D721Med (cell line): ENCODE data around the gene TMA16.

Experiments used
- DNase-seq: peaks from one replicate; pipeline ENCODE4 v3.0.0; 2011; ENCODE audit warnings: low spot score; ENCODE audit not compliant: insufficient read length
- FAIRE-seq: peaks from 2 replicates; lab custom pipeline; 2011; peaks lifted over from hg19 to GRCh38; lab: Jason Lieb, UNC
- CTCF ChIP-seq: IDR thresholded peaks from 2 replicates; pipeline ENCODE4 v1.5.1; 2012; ENCODE audit warnings: mild to moderate bottlenecking, control low read depth; ENCODE audit not compliant: insufficient read depth; ENCODE audit errors: missing control alignments

The TMA16 gene

DNA sequence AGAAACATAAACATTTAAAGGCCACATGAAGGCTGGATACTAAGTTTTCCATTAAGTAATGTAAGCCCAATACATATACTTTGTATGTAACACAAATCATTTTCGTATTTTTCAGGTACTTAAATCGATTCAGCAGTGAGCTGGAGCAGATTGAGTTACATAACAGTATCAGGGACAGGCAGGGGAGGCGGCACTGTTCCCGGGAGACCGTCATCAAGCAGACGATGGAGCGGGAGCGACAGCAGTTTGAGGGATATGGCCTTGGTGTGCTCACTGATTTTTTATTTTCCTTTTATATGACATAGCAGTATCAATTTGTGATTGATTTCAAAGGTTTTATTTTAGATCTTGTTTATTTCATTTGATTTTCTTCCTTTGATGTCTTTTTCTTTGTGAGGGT is 20.7 kb downstream of the TMA16 start:
- FAIRE-seq (no peak), DNase-seq (no peak)
- no peak for TF ChIP-seq CTCF

- TF ChIP-seq CTCF: no peak
- peak; percentile 75 for FAIRE-seq
- DNase-seq: no peak
Observed at GRCh38 chr4:163523791-163524365, 29.4 kb downstream of the TMA16 start.

DNA sequence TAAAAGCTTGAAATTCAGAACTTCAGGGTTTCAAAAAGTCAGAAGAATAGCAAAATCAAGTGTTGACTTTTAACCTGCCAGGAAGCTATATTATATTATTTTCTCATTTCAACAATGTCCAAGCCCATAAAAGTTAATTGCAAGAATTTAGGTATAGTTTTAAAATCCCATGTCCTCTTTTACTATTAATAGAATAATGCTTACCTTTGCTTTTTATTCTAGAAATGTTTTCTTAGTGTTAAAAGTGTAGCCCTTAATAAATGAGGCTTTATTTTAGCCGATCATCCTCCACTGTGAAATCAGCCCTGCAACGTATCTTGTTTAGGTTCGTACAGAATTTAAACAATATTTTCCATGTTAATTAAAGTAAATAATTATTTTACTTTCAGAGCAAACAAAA is 31.5 kb downstream of the TMA16 start:
- DNase-seq: no peak
- no peak for TF ChIP-seq CTCF
- peak; percentile 32 for FAIRE-seq

DNA sequence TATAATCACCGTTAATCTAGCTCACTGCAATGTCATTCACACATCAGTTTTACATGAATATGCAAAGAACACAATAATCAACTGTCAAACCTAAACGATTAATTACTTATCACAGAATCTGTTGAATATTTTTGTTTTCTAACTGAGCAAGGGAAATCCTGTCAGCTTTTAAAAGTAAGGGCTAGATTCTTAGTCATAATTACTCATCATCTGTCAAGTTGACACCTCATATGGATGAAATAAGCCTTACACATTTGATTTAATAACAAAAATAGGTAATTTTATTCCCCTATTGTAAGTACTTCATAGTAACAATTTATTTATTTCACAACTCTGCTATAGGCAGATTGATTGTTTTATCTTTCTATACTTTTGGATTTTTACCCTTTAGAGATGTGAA is 32.7 kb downstream of the TMA16 start:
- no peak for TF ChIP-seq CTCF
- DNase-seq (no peak), FAIRE-seq (peak; percentile 21)

GRCh38 chr4:163528653-163529052 is 34.2 kb downstream of the TMA16 start:
- DNase-seq: no peak
- no peak for TF ChIP-seq CTCF
- FAIRE-seq: no peak

DNA sequence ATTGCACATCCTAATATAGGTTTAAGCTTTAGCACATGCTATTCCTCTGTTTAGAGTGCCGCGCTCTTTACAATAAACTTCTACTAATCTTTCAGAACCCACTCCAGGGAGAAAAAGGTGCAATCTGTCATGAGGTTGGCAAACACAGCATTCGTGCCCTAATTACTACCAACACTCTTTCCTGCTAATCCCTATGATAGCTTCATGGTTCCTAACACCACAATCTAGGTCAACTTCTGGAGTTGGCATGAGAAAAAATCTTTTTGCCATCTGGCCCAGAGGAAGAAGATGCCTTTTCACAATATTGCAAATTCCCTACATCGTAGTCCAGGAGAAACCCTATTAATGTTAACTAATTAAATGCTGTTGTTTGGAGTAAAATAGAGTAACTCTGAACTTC is 39.6 kb downstream of the TMA16 start:
- FAIRE-seq (peak; percentile 84), DNase-seq (no peak)
- TF ChIP-seq CTCF: no peak

- DNase-seq: no peak
Observed at GRCh38 chr4:163535657-163536056, 41.2 kb downstream of the TMA16 start.

More at GRCh38 chr4:163535657-163536056, 41.2 kb downstream of the TMA16 start:
- FAIRE-seq: no peak
- no peak for TF ChIP-seq CTCF
